Loucy (cell line): ENCODE data around the gene CACNB2.

Source experiments
- CTCF ChIP-seq: fragments of 200-600 bp; sonication (generic); conservative IDR thresholded peaks from 2 replicates; pipeline ENCODE4 v1.5.1; 2014; ENCODE audit warnings: mild to moderate bottlenecking, antibody characterized with exemption, low read length
- EZH2phosphoT487 ChIP-seq: fragments of 200-600 bp; IDR thresholded peaks from 2 replicates; pipeline ENCODE4 v1.6.1; 2018; ENCODE audit warnings: antibody characterized with exemption, mild to moderate bottlenecking, moderate library complexity, borderline replicate concordance

DNA sequence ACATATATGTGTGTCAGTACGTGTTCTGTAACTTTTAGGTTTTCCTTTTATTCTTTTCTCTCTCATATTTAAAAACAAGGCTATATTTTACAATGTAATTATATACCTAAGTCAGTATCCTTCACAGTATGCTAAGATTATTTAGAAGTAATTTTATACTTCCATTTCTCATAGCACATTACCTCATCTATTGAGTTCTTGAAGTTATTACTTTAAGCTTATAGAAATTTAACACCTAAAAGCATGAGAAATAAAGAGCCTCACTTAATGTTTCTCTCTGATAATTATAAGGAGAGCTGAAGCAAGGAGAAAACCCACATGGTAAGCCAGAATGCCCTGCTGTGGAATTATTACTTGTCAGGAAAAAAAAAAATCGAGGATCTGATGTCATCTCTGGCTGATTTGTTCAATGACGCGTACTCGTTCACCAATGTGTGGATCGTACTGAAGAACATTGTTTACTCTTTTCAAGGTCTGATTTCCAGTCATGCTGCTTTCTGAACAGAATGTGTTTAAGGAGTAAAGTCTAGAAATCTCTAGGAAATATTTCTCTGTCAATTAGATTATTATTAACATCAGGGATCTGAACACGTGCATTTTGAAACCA, 21.9 kb downstream of the CACNB2 start:
- TF ChIP-seq CTCF (no peak), EZH2phosphoT487 (no peak)
